Neural cell (in vitro differentiated cells): Measurements from ENCODE around the gene GLS. TPM values are rescaled to one million over a fixed set of nuclear protein-coding genes. Genes with fewer than 3 reads are reported as not detected.

ENCODE experiments used
- H2AFZ ChIP-seq: fragments of 200-600, 300-800 bp; sonication (generic), shearing (Covaris generic); 2 replicates; pipeline ENCODE4 v1.6.0; 2014; ENCODE audit warnings: low read depth, mild to moderate bottlenecking, antibody characterized with exemption, low read length, moderate library complexity
- H3F3A ChIP-seq: fragments of 200-600 bp; shearing (Covaris generic); 2 replicates; pipeline ENCODE4 v1.6.1; 2016; ENCODE audit warnings: mild to moderate bottlenecking, moderate library complexity, mixed read lengths, antibody characterized with exemption, low read length; ENCODE audit not compliant: insufficient read depth, poor library complexity, severe bottlenecking
- H3K27ac ChIP-seq: fragments of 200-600, 300-800 bp; sonication (generic), shearing (Covaris generic); 2 replicates; pipeline ENCODE4 v1.5.1; 2014; ENCODE audit warnings: mild to moderate bottlenecking, low read length, moderate library complexity
- H3K27me3 ChIP-seq: fragments of 300-800, 200-600 bp; sonication (generic), shearing (Covaris generic); 2 replicates; pipeline ENCODE4 v1.6.0; 2014; ENCODE audit warnings: mild to moderate bottlenecking, low read depth, low read length, moderate library complexity; ENCODE audit not compliant: insufficient read depth
- H3K36me3 ChIP-seq: fragments of 300-800, 200-600 bp; sonication (generic), shearing (Covaris generic); 2 replicates; pipeline ENCODE4 v1.5.1; 2014; ENCODE audit warnings: mild to moderate bottlenecking, antibody characterized with exemption, low read length, moderate library complexity; ENCODE audit not compliant: insufficient read depth
- H3K4me2 ChIP-seq: fragments of 300-800, 200-600 bp; sonication (generic), shearing (Covaris generic); 2 replicates; pipeline ENCODE4 v1.6.0; 2014; ENCODE audit warnings: mild to moderate bottlenecking, low read length
- H3K4me3 ChIP-seq: fragments of 300-800, 200-600 bp; sonication (generic), shearing (Covaris generic); 2 replicates; pipeline ENCODE4 v1.5.1; 2014; ENCODE audit warnings: mild to moderate bottlenecking, low read length, moderate library complexity
- H3K79me2 ChIP-seq: fragments of 200-600 bp; shearing (Covaris generic); replicated peaks from 2 replicates; pipeline ENCODE4 v1.6.0; 2014; ENCODE audit warnings: mild to moderate bottlenecking, low read length, moderate library complexity; ENCODE audit not compliant: insufficient read depth
- H3K9ac ChIP-seq: fragments of 300-800, 200-600 bp; sonication (generic), shearing (Covaris generic); 2 replicates; pipeline ENCODE4 v1.6.1; 2016; ENCODE audit warnings: mild to moderate bottlenecking, low read length, mixed read lengths
- H3K9me2 ChIP-seq: fragments of 200-600 bp; shearing (Covaris generic); 2 replicates; pipeline ENCODE4 v1.6.1; 2016; ENCODE audit warnings: mild to moderate bottlenecking, low read length, mixed read lengths; ENCODE audit not compliant: insufficient read depth
- H3K9me3 ChIP-seq: fragments of 200-600, 300-800 bp; sonication (generic), shearing (Covaris generic); 2 replicates; pipeline ENCODE4 v1.6.1; 2016; ENCODE audit warnings: mild to moderate bottlenecking, mixed run types, low read length, moderate library complexity, mixed read lengths
- H4K20me1 ChIP-seq: fragments of 200-600 bp; shearing (Covaris generic); 2 replicates; pipeline ENCODE4 v1.6.1; 2016; ENCODE audit warnings: mild to moderate bottlenecking, mixed run types; ENCODE audit not compliant: insufficient read depth
- EP300 ChIP-seq: fragments of 450-650 bp; conservative IDR thresholded peaks from 2 replicates; pipeline ENCODE4 v1.6.1; 2014; ENCODE audit warnings: antibody characterized with exemption, mild to moderate bottlenecking, moderate library complexity; ENCODE audit not compliant: poor library complexity, severe bottlenecking
- EZH2 ChIP-seq: fragments of 200-600, 300-800 bp; shearing (Covaris generic), sonication (generic); IDR thresholded peaks from 2 replicates; pipeline ENCODE4 v1.6.1; 2014; ENCODE audit warnings: antibody characterized with exemption, low read length, borderline replicate concordance, mild to moderate bottlenecking; ENCODE audit not compliant: insufficient read depth, poor library complexity, severe bottlenecking
- MXI1 ChIP-seq: fragments of 450-650 bp; conservative IDR thresholded peaks from 2 replicates; pipeline ENCODE4 v1.6.1; 2014; ENCODE audit warnings: antibody characterized with exemption, mild to moderate bottlenecking; ENCODE audit not compliant: poor library complexity, severe bottlenecking
- POLR2AphosphoS5 ChIP-seq: IDR thresholded peaks from 2 replicates; pipeline ENCODE4 v1.6.1; 2012
- RAD21 ChIP-seq: fragments of 450-650 bp; conservative IDR thresholded peaks from 2 replicates; pipeline ENCODE4 v1.6.1; 2014; ENCODE audit warnings: antibody characterized with exemption, mild to moderate bottlenecking, moderate library complexity
- SMC3 ChIP-seq: fragments of 450-650 bp; conservative IDR thresholded peaks from 2 replicates; pipeline ENCODE4 v1.6.1; 2014; ENCODE audit warnings: antibody characterized with exemption, mild to moderate bottlenecking, moderate library complexity; ENCODE audit not compliant: poor library complexity
- TAF1 ChIP-seq: IDR thresholded peaks from 2 replicates; pipeline ENCODE4 v1.6.1; 2012; ENCODE audit warnings: low read depth
- polyA plus RNA-seq: library from polyadenylated mRNA; depleted of rRNA; stranded (reverse); fragments of >200 nt; gene quantifications from 2 replicates; pipeline ENCODE4 v1.2.3, GENCODE V29; 2014
- TF ChIP-seq, protein P1 (sequence below): IDR thresholded peaks from 2 replicates; pipeline ENCODE4 v1.6.1; 2012; ENCODE audit warnings: borderline replicate concordance
- TF ChIP-seq, protein P2 (sequence below): fragments of 450-650 bp; IDR thresholded peaks from 2 replicates; pipeline ENCODE4 v1.5.1; 2014; ENCODE audit warnings: antibody characterized with exemption, mild to moderate bottlenecking, moderate library complexity; ENCODE audit not compliant: poor library complexity, severe bottlenecking

GLS gene
- polyA plus RNA-seq, 1 donor from 2014 or later, result 90.2 TPM

DNA sequence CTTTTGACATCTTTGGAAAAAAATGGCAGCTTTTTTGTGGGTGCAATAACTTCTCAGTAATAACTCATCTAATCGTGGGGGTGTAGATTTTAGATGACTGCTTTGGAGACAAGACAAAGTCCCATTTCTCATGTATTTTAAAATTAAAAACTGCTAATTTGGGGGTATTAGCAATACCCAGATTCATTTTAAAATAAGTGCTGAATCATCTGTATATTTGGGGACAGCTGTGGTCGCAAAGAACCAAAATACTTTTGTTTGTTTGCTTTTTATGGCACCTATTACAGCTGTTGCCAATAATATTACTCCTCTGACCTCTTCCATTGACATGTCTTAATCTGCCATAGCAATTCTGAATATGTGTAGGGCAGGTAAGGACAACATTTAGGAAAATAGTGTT is 87.9 kb downstream of the GLS start:
- Histone ChIP-seq H3K36me3 (no peaks in the 10 kb centered on the region), H3K27ac (no peak overlapping the region), H3K4me3 (no peak overlapping the region), H3K9me2 (no peaks in the 10 kb centered on the region), H4K20me1 (no peaks in the 10 kb centered on the region), H3K9ac (no peak overlapping the region), H3K79me2 (no peaks in the 10 kb centered on the region), H3K9me3 (no peaks in the 10 kb centered on the region), H3K27me3 (no peaks in the 10 kb centered on the region), H2AFZ (no peak overlapping the region), H3F3A (no peaks in the 10 kb centered on the region), H3K4me2 (no peak overlapping the region)
- TF ChIP-seq TAF1 (no peak), EP300 (no peak), RAD21 (no peak), SMC3 (no peak), EZH2 (no peak), POLR2AphosphoS5 (no peak), MXI1 (no peak)
- TF ChIP-seq, protein P1, sequence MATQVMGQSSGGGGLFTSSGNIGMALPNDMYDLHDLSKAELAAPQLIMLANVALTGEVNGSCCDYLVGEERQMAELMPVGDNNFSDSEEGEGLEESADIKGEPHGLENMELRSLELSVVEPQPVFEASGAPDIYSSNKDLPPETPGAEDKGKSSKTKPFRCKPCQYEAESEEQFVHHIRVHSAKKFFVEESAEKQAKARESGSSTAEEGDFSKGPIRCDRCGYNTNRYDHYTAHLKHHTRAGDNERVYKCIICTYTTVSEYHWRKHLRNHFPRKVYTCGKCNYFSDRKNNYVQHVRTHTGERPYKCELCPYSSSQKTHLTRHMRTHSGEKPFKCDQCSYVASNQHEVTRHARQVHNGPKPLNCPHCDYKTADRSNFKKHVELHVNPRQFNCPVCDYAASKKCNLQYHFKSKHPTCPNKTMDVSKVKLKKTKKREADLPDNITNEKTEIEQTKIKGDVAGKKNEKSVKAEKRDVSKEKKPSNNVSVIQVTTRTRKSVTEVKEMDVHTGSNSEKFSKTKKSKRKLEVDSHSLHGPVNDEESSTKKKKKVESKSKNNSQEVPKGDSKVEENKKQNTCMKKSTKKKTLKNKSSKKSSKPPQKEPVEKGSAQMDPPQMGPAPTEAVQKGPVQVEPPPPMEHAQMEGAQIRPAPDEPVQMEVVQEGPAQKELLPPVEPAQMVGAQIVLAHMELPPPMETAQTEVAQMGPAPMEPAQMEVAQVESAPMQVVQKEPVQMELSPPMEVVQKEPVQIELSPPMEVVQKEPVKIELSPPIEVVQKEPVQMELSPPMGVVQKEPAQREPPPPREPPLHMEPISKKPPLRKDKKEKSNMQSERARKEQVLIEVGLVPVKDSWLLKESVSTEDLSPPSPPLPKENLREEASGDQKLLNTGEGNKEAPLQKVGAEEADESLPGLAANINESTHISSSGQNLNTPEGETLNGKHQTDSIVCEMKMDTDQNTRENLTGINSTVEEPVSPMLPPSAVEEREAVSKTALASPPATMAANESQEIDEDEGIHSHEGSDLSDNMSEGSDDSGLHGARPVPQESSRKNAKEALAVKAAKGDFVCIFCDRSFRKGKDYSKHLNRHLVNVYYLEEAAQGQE, result no peak
- TF ChIP-seq, protein P2, sequence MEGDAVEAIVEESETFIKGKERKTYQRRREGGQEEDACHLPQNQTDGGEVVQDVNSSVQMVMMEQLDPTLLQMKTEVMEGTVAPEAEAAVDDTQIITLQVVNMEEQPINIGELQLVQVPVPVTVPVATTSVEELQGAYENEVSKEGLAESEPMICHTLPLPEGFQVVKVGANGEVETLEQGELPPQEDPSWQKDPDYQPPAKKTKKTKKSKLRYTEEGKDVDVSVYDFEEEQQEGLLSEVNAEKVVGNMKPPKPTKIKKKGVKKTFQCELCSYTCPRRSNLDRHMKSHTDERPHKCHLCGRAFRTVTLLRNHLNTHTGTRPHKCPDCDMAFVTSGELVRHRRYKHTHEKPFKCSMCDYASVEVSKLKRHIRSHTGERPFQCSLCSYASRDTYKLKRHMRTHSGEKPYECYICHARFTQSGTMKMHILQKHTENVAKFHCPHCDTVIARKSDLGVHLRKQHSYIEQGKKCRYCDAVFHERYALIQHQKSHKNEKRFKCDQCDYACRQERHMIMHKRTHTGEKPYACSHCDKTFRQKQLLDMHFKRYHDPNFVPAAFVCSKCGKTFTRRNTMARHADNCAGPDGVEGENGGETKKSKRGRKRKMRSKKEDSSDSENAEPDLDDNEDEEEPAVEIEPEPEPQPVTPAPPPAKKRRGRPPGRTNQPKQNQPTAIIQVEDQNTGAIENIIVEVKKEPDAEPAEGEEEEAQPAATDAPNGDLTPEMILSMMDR, result no peak

DNA sequence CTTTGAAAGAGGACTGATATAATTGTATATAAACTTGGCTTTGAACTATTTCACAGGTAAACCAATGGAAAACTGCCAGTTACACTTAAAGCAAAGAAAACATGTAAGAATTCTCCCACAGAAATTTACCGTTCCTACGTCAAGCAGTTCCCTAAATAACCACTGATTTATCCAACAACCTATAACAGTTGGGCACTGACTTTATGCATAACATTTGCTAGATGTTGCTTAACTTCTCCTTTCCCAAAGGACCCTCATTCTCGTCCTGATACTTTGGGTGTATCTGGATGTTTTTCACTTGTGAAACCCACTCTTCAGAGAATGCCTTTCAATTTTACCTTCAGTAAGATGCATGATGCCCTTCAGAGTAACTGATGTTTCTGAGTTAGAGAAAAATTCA is 89.5 kb downstream of the GLS start:
- no peaks in the 10 kb centered on the region for H3F3A ChIP-seq
- no peak overlapping the region for H3K9ac ChIP-seq
- H3K36me3 ChIP-seq, result no peaks in the 10 kb centered on the region
- no peak overlapping the region for H3K27ac ChIP-seq
- no peaks in the 10 kb centered on the region for H3K27me3 ChIP-seq
- H3K4me3 ChIP-seq, result no peak overlapping the region
- no peaks in the 10 kb centered on the region for H3K9me2 ChIP-seq
- no peaks in the 10 kb centered on the region for H3K9me3 ChIP-seq
- TF ChIP-seq POLR2AphosphoS5 (no peak), EP300 (no peak), TAF1 (no peak), RAD21 (no peak), EZH2 (no peak), SMC3 (no peak), MXI1 (no peak)
- TF ChIP-seq, protein P1, result no peak
- TF ChIP-seq, protein P2, result no peak
- H2AFZ ChIP-seq, result no peak overlapping the region
- H3K79me2 ChIP-seq, result no peaks in the 10 kb centered on the region
- no peaks in the 10 kb centered on the region for H4K20me1 ChIP-seq
- H3K4me2 ChIP-seq, result no peak overlapping the region
